GM18907 (cell line): ENCODE measurements around the gene ZMAT3.

Experiments used
- ATAC-seq: cut with Tn5 transposase; IDR thresholded peaks from one replicate; pipeline ENCODE4 v1.9.1; 2021; ENCODE audit warnings: mild to moderate bottlenecking, moderate library complexity; ENCODE audit not compliant: unreplicated experiment

ZMAT3 gene

DNA sequence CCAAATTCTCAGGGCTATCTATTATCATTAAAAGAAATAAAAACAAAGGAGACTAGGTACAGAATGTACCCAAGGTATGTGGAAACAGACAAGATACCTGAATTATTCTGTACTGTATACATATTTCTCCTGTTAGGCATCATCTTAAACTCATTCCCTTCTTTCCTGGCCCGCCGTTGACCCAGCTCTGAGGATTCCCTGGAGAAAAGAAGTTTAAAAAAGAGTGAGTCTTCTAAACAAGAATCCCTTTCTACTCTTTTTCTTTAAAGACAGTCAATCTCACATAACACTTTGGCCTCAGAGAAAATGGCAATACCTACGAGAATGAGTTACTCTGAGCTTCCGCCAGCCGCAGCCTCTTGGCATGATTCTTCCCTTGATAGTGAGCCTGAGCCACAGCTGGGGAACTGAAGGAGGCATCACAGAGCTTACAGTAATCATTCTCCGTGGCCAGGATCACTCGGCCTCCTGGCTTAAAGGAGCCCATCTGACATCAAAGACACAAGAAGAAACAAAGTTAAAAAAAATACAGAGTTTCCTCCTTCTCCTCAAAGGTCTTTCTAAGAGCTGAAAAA lies 44.2 kb downstream of the ZMAT3 start:
- ATAC-seq, result no peak

DNA sequence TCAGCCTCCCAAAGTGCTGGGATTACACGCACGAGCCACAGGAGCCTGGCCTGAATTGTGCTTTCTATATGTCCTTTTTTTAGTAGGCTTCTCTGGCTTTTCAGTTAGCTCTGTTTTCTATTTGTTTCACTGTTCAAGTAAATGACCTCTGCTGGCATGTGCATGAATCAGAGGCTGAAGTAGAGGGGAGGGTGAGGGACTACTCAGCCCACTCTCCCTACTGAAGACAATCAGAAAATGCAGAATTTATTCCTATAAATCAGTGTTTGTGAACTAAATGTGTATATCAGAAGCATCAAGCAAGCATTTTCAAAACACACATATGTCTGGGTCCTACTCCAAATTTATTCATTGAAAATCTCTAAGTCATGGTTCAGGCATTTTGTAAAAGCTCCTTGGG lies 45.0 kb downstream of the ZMAT3 start:
- ATAC-seq, result no peak

- ATAC-seq, result no peak
Measured at GRCh38 chr3:179021119-179021903, 50.3 kb downstream of the ZMAT3 start.

DNA sequence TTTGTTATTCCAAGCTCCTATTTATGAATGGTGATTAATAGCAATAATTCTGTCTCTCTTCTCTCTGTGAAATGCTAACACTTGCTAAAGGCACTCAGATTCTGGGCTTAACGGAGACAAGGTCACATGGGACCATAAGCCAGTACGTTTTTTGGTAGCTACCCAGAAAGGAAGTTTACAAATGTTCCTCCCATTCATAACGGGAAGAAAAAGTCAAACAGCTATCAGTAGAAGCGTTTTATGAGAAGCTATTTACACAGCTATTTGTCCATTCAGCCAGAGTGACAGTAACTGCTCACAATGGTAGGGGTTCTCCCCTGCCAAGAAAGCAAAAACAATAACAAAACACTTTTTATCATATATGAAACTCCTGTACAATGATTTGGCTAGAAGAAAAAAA lies 51.5 kb downstream of the ZMAT3 start:
- no peak for ATAC-seq

DNA sequence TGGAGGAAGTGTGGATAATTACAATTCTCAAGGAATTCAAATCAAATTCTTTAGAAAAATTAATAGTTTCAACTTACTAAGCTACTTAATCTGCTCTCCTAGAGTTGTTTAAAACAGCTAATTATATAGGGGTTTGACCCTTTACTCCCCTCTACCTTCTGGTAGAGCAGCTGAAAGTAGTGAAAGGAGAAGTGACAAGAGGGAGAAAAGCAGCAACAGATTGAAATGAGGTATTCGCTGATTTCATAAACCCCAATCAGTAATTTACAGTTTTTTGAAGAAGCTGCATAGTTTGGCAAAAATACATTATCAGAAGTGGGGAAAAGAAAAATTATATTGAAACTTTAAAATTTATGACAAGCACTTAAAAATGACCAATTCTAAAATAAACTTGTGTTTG lies 52.8 kb downstream of the ZMAT3 start:
- no peak for ATAC-seq

DNA sequence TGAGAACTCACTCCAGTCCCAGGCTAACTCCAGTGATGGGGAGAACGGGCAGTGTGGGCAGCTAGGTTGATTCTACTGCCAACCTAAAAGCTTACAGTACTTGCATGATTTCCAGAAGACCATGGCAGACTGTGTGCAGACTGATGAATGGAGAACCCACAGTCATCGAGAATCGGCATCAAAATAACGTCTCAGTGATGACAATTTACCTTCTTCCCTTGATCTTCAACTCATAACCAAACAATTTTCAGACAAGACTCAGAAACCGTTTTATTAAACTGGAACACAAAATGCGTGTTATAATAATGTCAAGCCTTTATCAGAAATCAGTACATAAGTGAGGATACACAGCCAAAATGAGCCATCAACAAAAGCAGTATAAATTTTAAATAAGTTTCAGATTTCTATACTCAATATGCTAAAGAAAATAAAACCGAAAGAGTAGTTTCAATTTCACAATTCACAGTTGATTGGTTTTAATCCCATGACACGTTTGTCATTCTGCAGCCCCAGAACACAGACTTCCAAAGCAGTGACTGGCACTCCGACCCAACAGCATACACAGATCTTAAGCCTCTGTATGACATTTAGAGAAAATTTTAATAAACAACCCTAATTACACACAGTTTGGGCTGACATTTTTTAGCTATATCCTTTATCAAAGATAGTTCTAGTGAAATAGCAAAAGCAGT lies 54.5 kb downstream of the ZMAT3 start:
- peak; percentile 75 for ATAC-seq

GRCh38 chr3:179015551-179016020 lies 56.0 kb downstream of the ZMAT3 start:
- ATAC-seq, result peak; percentile 72

DNA sequence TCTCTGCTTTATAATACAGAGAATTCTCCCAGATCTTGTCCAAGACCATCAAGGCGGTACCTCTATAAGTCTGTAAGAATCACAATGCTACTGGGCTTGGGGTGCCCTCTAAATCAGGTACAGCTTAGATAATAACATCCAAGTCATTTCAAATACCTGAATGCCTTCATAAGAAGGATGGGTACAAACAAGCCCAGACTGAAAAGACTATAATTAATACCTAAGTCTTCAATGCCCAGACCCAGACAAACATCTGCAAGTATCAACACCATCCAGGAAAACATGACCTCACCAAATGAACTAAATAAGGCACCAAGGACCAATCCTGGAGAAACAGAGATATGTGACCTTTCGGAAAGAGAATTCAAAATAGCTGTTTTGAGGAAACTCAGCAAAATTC lies 65.9 kb downstream of the ZMAT3 start:
- ATAC-seq, result no peak

- ATAC-seq, result no peak
Measured at GRCh38 chr3:179005213-179005612, 66.4 kb downstream of the ZMAT3 start.

- no peak for ATAC-seq
Measured at GRCh38 chr3:179000659-179001058, 71.0 kb downstream of the ZMAT3 start.

DNA sequence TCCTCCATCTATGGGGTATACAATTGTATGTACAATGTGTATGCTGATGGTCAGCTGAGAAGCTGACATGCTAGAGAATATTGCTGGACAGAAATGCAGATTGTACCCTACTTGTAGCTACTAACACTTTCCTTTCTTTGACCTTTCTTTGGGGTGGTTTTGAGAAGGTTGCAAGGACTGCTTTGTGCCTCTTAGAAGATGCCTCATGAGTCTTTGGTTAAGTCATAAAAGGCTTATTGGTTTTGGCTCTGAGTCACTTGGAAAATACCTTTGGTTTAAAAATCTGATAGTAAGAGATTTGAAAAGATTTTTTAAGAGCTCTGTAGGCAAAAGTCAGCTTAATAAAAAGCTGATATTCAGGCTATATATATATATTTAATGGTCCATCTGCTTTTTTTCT lies 71.5 kb downstream of the ZMAT3 start:
- ATAC-seq, result peak; percentile 92

DNA sequence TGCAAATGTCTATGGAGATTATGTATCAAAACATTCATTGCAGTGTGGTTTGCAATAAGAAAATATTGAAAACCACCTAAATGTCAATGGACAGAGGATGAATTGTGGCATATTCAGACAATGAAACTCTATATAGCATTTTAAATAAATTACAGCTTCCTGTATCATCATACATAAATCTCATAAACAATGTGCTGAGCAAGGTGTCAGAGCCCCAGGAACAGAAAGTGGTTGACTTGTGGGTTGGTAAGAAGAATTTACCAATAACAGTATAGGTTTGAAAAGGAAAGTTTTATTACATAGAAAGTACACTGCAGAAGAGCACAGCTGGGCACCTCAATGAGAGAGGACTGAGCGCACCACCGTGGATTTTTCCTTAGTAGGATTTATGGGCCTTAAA lies 75.2 kb downstream of the ZMAT3 start:
- ATAC-seq, result no peak

- no peak for ATAC-seq
Measured at GRCh38 chr3:178990293-178990692, 81.3 kb downstream of the ZMAT3 start.

DNA sequence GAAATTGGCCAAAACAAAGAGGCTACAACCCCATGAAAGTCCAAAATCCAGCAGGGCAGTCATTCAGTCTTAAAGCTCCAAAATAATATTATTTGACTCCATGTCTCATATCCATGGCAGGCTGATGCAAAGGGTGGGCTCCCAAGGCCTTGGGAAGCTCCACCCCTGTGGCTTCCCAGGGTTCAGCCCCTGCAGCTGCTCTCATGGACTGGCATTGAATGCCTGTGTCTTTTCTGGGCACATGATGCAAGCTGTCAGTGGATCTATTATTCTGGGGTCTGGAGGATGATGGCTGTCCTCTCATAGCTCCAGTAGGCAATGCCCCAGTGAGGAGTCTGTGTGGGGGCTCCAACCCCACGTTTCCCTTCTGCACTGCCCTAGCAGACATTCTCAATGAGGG lies 81.8 kb downstream of the ZMAT3 start:
- no peak for ATAC-seq

- ATAC-seq, result no peak
Measured at GRCh38 chr3:178987745-178988144, 83.9 kb downstream of the ZMAT3 start.

- ATAC-seq, result no peak
Measured at GRCh38 chr3:178986456-178986855, 85.2 kb downstream of the ZMAT3 start.

DNA sequence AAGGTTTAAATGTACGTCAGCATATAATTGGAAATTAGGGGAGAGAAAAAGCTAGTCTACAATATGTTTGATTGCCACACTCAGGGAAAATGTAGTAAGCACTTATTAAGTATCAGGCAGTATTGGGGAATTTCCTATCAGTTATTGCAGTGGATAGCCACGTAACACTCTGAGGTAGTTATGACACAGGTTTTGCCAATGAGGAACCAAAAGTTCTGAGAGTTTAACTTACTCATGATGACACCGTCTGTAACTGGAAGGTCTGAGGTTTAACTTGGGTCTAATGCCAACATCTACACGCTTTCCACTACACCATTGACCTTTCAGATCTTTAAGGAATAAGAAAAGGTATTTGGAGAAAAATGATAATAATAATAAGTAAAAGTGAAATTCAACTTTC lies 89.5 kb downstream of the ZMAT3 start:
- peak; percentile 96 for ATAC-seq

GRCh38 chr3:178975320-178975719 lies 96.3 kb downstream of the ZMAT3 start:
- ATAC-seq, result no peak

- no peak for ATAC-seq
Measured at GRCh38 chr3:178971614-178972013, 100.0 kb downstream of the ZMAT3 start.

DNA sequence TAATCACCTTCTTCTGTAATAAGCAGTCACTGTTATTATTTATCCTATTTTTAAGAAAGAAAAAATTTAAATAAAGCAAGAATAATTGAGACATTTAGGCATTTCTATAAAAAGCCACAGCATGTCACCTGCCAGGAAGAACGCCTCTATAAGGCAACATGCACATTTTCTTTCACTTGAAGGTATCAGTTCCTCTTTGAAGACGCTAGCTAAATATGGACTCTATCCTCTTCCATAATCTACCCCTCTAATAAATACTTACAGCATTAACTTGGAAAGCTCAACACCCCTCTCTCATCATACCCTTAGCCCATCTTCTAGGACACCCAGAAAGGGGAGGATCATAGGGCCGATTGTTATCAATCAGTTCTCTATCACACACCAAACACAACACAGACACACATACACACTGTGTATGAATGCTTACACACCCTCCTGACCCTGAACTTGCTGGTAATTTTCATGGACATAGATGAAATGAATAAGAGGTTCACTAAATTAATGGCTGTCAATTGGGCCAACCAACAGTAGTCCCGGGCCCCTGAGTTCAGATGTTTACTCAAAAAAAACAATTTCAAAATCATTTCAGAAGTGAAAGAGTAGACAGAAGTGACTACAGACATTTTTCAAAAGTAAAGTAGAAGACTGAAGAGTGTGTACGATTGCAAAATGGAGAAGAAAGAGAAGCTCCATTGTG lies 102.5 kb downstream of the ZMAT3 start:
- ATAC-seq, result peak; percentile 88
